CD14-positive monocyte (primary cell): Measurements from ENCODE around the gene THSD4. TPM values are rescaled to one million over a fixed set of nuclear protein-coding genes. Genes with fewer than 3 reads are reported as not detected.

Experiments used
- DNase-seq, 3 donors: peaks; one replicate each; pipeline ENCODE4 v3.0.0-alpha.2; 2011 to 2022
- H2AFZ ChIP-seq: 2 replicates; pipeline ENCODE4 v1.6.0; 2012; ENCODE audit warnings: mild to moderate bottlenecking, low read depth, low read length, inconsistent platforms; ENCODE audit not compliant: insufficient read depth, poor library complexity, severe bottlenecking
- H3K27ac ChIP-seq, 2 donors: 1 replicate in 1 of 2; 2 replicates in 1 of 2; pipeline ENCODE4 v1.5.1; 2012 to 2013; ENCODE audit warnings: low read length in 2 of 2, control low read depth in 1 of 2, inconsistent platforms in 1 of 2, low read depth in 1 of 2, mild to moderate bottlenecking in 1 of 2
- H3K27me3 ChIP-seq, 2 donors: one replicate each; pipeline versions ENCODE4 v1.6.0 to v1.6.1; 2011 to 2013; ENCODE audit warnings: low read length in 2 of 2; ENCODE audit not compliant: control insufficient read depth in 2 of 2, insufficient read depth in 2 of 2
- H3K36me3 ChIP-seq, 2 donors: replicated peaks in 1 of 2; 1 replicate in 1 of 2; 2 replicates in 1 of 2; pipeline versions ENCODE4 v1.5.1 to v1.6.1; 2012 to 2013; ENCODE audit warnings: low read length in 2 of 2, control low read depth in 1 of 2, inconsistent platforms in 1 of 2, mild to moderate bottlenecking in 1 of 2; ENCODE audit not compliant: insufficient read depth in 2 of 2, control insufficient read depth in 1 of 2
- H3K4me1 ChIP-seq, 2 donors: 1 replicate in 1 of 2; 2 replicates in 1 of 2; pipeline versions ENCODE4 v1.5.1 to v1.6.1; 2012 to 2013; ENCODE audit warnings: low read length in 2 of 2, control low read depth in 1 of 2, inconsistent platforms in 1 of 2, mild to moderate bottlenecking in 1 of 2, moderate library complexity in 1 of 2; ENCODE audit not compliant: insufficient read depth in 2 of 2, control insufficient read depth in 1 of 2
- H3K4me2 ChIP-seq: replicated peaks from 2 replicates; pipeline ENCODE3; 2012; ENCODE audit warnings: low read length, moderate library complexity, mild to moderate bottlenecking; ENCODE audit not compliant: poor library complexity, severe bottlenecking; ENCODE audit errors: extremely low read depth
- H3K4me3 ChIP-seq, 3 experiments: fragments of 200-600 bp in 1 of 3; sonication (generic) in 1 of 3; replicated peaks in 1 of 3; 1 replicate in 2 of 3; 2 replicates in 1 of 3; pipeline ENCODE4 v1.5.1; 2011 to 2013; ENCODE audit warnings: low read length in 3 of 3, mild to moderate bottlenecking in 3 of 3, control low read depth in 2 of 3, low read depth in 2 of 3, inconsistent platforms in 1 of 3, moderate library complexity in 1 of 3
- H3K79me2 ChIP-seq: 2 replicates; pipeline ENCODE4 v1.6.0; 2012; ENCODE audit warnings: mild to moderate bottlenecking, control low read depth, inconsistent platforms, low read length, moderate library complexity; ENCODE audit not compliant: insufficient read depth
- H3K9ac ChIP-seq: 2 replicates; pipeline ENCODE4 v1.6.0; 2017; ENCODE audit warnings: low read length, mild to moderate bottlenecking; ENCODE audit not compliant: insufficient read depth, poor library complexity, severe bottlenecking
- H3K9me3 ChIP-seq, 2 donors: replicated peaks in 1 of 2; 1 replicate in 1 of 2; 2 replicates in 1 of 2; pipeline versions ENCODE4 v1.5.1 to v1.6.1; 2012 to 2013; ENCODE audit warnings: low read length in 2 of 2, control low read depth in 1 of 2; ENCODE audit not compliant: control insufficient read depth in 1 of 2, insufficient read depth in 1 of 2
- H4K20me1 ChIP-seq: 2 replicates; pipeline ENCODE4 v1.6.0; 2012; ENCODE audit warnings: mild to moderate bottlenecking, low read length, control low read depth, moderate library complexity; ENCODE audit not compliant: insufficient read depth
- H3K27ac Mint-ChIP-seq, 7 donors: one replicate each; pipeline ENCODE4 v1.8.0; 2020; ENCODE audit warnings: mild to moderate bottlenecking in 7 of 7, mixed read lengths in 7 of 7, moderate library complexity in 6 of 7, inconsistent platforms in 2 of 7
- H3K27me3 Mint-ChIP-seq, 3 donors: one replicate each; pipeline ENCODE4 v1.8.0; 2021 to 2022; ENCODE audit warnings: low read depth in 3 of 3, mild to moderate bottlenecking in 3 of 3, mixed read lengths in 3 of 3, moderate library complexity in 3 of 3, inconsistent platforms in 1 of 3
- H3K36me3 Mint-ChIP-seq, 2 donors: one replicate each; pipeline ENCODE4 v1.8.0; 2020; ENCODE audit warnings: mixed read lengths in 2 of 2, inconsistent platforms in 1 of 2, mild to moderate bottlenecking in 1 of 2
- H3K4me1 Mint-ChIP-seq: one replicate; pipeline ENCODE4 v1.8.0; 2020; ENCODE audit warnings: mild to moderate bottlenecking, mixed read lengths
- H3K4me3 Mint-ChIP-seq, 2 donors: one replicate each; pipeline ENCODE4 v1.8.0; 2020; ENCODE audit warnings: mild to moderate bottlenecking in 2 of 2, mixed read lengths in 2 of 2, moderate library complexity in 1 of 2
- H3K9me3 Mint-ChIP-seq, 7 donors: one replicate each; pipeline ENCODE4 v1.8.0; 2020 to 2022; ENCODE audit warnings: mixed read lengths in 7 of 7, mild to moderate bottlenecking in 6 of 7, moderate library complexity in 6 of 7, inconsistent platforms in 2 of 7
- CTCF ChIP-seq: fragments of 200-600 bp; IDR thresholded peaks from one replicate; pipeline ENCODE4 v1.8.0; 2022; ENCODE audit warnings: antibody characterized with exemption, mild to moderate bottlenecking
- WGBS: methylation state at CpG from one replicate; pipeline ENCODE4 v1.1.5; 2013; ENCODE audit warnings: missing lambda C conversion rate; ENCODE audit not compliant: insufficient coverage; 5-methylcytosine and 5-hydroxymethylcytosine counted together
- intact Hi-C, 2 donors: fragments of 100-400 bp; cut with micrococcal nuclease; formaldehyde crosslinking; loops; one replicate each; pipeline versions ENCODE4 v1.15.0 to v1.15.1; 2023
- polyA plus RNA-seq, 3 donors: library from polyadenylated mRNA; depleted of rRNA in 1 of 3; unstranded in 2 of 3; stranded (reverse) in 1 of 3; fragments of 300-500 nt in 2 of 3; fragments of >200 nt in 1 of 3; fragmentation: Illumina TruSeq in 2 of 3; gene quantifications; 1 replicate in 2 of 3; 2 replicates in 1 of 3; pipeline ENCODE4 v1.2.3, GENCODE V29; 2012 to 2021

THSD4 gene
- polyA plus RNA-seq, 3 donors, result not detected

DNA sequence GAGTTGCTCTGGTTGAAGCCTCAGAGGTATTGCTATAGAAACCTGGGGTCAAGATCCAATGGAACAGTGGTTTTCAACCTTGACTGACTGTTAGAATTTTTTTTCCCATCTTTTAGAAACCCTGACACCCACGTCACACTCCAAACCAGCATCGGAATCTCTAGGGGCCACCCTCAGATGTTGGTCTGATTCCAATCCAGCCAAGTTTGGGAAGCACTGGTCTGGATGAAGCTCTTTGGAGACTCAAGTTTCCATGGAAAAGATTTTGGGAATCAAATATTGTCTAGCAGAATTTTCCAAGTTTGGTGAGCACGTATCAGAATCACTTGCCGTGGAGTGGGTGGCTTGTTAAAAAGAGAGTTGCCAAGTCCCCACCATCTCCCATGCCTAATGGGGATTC, 103.8 kb downstream of the THSD4 start:
- Histone ChIP-seq H3K27me3 (peaks cover 0 to 12% of the 10 kb centered on the region in 2 donors), H3K4me3 (no peak overlapping the region), H3K79me2 (no peaks in the 10 kb centered on the region), H3K9me3 (peaks cover 5 to 7% of the 10 kb centered on the region in 2 donors), H3K9ac (no peak overlapping the region), H3K36me3 (no peaks in the 10 kb centered on the region), H4K20me1 (no peaks in the 10 kb centered on the region), H3K27ac (no peak overlapping the region), H3K4me1 (no peaks in the 10 kb centered on the region), H3K4me2 (no peak overlapping the region), H2AFZ (no peak overlapping the region)
- Mint-ChIP-seq H3K27ac (no peak overlapping the region), H3K27me3 (peaks cover 10 to 15% (median 15%) of the 10 kb centered on the region in 3 donors), H3K9me3 (peaks cover 5 to 16% (median 11%) of the 10 kb centered on the region in 7 donors), H3K4me1 (no peaks in the 10 kb centered on the region), H3K4me3 (no peak overlapping the region), H3K36me3 (no peaks in the 10 kb centered on the region)
- WGBS, result 92% methylated on average over 2 of the region's 4 CpGs
- intact Hi-C loops, result no loop called here
- DNase-seq, result no peak
- no peak for TF ChIP-seq CTCF

DNA sequence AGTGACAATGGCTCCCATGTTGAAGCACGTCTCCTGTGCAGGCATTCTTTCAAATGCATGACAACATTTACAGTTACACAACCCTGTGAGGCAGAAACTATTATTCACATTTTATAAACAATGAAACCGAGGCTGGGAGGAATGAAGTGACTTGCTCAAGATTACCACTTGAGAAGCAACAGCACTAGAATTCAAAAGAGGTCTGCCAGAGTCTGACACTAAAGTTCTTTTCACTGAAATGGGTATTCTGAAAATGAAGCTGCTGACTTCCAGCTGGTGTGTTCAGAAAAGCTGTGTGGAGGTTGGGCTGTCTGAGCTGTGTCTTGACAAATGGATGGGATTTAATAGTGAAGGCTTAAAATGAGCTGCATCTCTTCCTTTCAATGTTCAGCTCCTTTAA, 104.4 kb downstream of the THSD4 start:
- Histone ChIP-seq H3K27ac (no peak overlapping the region), H3K79me2 (no peaks in the 10 kb centered on the region), H3K4me3 (no peak overlapping the region), H4K20me1 (no peaks in the 10 kb centered on the region), H3K4me2 (no peak overlapping the region), H2AFZ (no peak overlapping the region), H3K9me3 (peaks cover 0 to 2% of the 10 kb centered on the region in 2 donors), H3K36me3 (no peaks in the 10 kb centered on the region), H3K27me3 (peaks cover 0 to 9% of the 10 kb centered on the region in 2 donors), H3K4me1 (no peaks in the 10 kb centered on the region), H3K9ac (no peak overlapping the region)
- TF ChIP-seq CTCF, result no peak
- H3K27me3 Mint-ChIP-seq, result peaks cover 10 to 15% (median 12%) of the 10 kb centered on the region in 3 donors
- DNase-seq, result no peak
- no peaks in the 10 kb centered on the region for H3K4me1 Mint-ChIP-seq
- no peak overlapping the region for H3K27ac Mint-ChIP-seq
- intact Hi-C loops, result no loop called here
- H3K4me3 Mint-ChIP-seq, result no peak overlapping the region
- peaks cover 4 to 12% (median 7%) of the 10 kb centered on the region in 7 donors for H3K9me3 Mint-ChIP-seq
- no peaks in the 10 kb centered on the region for H3K36me3 Mint-ChIP-seq
- WGBS, result no CpG with 5 or more reads among the region's 2 CpGs
